Germinal center (tissue), 1 donor: ENCODE results near the gene ZNF407.

Experiments used
- DNase-seq: peaks from one replicate; pipeline ENCODE4 v3.0.0; 2012; ENCODE audit warnings: mixed read lengths, low spot score

ZNF407 gene

DNA sequence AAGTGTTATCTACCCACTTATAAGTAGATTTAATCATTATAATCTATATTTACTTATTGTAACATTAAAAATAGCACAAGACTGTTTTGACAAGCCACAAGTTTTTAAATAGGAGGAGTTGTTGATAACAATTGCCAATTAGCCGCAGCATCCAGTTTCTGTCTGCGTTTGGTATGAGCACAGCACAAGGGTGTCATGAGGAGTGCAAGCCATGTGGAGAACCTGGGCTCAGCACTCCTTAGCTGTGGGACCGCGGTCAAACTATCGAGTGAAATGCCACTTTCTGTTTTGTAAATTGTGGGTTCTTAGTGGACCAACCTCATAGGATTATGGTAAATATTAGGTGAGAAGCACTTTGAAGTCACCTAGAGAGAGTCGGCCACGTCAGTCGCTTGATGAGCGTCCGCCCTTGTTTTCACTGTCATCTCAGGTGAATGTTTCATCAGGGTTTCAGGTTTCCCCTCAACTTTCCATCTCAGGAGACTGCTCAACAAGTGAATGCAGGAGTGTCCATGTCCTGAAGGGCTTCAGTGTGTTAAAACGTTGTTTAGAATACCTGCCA lies 294.5 kb downstream of the ZNF407 start:
- no peak for DNase-seq

DNA sequence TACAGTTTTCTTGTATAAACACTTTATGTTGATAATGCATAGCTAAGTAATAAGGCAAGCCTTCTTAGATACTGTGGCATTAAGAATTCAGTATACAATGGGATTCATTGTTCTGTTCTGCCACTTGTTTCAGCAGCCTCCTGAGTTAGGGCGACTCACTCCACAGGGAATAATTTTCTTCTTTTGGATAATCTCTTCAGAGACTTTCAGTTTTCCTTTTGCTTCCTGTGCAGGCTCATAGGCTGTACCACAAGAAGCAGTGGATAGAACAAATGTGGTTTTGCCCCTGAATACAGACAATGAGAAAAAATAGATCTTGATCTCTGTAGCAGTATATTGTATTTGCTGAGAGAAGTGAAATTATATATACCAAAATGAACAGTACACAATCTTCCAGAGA lies 298.0 kb downstream of the ZNF407 start:
- no peak for DNase-seq

DNA sequence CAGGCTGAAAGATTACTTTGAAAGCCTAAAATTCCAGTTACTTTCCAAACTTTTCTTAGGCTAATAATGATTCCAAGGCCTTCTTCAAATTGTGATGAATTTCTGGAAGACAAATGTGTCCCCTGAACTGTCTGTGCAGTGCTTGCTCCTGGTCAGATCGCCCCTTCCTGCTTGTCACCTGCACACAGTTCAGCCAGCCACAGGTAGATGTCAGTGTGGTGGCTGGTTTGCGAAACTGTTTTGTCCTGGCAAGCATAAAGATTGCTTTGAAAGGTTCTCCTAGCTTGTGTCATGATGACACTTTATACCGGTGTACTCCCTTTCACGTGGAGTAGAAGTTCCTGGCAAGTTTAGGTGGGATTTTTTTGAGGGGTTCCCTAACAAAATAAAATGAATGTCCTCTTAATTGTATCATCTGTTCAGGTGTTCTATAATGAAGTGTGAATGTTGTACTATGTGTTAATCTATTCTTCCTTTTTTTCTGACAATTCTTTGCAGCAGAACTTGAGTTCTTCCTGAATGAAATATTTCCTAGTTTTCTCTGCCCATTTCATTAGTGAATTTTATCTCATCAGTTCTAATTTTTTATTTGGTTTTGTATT lies 298.8 kb downstream of the ZNF407 start:
- no peak for DNase-seq

DNA sequence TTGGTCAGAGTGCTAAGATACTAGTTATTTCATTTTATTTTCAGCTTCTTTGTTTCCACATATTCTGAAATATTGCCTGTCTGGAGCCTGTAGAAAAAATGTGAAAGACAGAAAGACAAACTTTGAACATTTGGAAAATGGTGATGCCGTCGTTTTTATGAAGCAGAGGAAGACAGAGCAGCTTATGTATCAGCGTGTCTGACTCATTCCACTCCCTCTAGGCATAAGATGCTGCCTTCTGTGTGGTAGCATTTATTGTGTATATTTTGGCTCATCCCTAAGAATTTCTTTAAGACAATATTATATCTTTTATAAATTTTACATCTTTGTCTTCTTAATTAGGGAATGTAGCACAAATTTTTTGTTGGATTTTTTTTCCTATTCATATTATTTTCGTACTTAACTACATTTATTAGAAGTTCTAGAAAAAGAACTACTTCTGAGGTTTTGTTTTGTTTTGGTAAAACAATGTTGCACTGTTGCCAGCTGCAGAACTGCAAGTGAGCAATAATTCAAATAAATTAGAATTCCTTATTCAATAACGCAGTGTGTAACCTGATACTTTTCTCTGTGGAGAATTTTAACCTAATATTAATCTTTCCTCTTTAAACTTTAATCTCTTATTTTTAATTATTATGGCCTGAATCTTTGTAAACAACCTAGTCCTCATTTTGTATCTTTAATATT lies 300.4 kb downstream of the ZNF407 start:
- no peak for DNase-seq

DNA sequence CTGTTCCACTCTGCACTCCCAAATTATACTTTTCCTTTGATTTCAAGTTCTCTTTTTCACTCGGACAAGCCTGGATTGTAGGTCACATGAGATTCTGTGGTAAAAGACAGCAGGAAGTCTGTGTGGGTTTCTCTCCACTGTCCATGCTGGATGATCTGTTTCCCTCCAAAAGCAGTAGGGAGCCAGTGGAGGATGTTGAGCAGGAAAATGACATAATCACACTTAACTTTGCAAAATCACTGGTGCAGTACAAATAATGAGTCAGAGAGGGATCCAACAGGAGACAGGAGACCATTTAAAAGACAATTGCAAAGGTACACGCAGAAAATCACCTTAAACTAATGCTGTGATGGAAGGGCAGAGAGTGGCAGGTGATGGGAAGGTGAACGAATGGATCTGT lies 301.3 kb downstream of the ZNF407 start:
- DNase-seq, result no peak

DNA sequence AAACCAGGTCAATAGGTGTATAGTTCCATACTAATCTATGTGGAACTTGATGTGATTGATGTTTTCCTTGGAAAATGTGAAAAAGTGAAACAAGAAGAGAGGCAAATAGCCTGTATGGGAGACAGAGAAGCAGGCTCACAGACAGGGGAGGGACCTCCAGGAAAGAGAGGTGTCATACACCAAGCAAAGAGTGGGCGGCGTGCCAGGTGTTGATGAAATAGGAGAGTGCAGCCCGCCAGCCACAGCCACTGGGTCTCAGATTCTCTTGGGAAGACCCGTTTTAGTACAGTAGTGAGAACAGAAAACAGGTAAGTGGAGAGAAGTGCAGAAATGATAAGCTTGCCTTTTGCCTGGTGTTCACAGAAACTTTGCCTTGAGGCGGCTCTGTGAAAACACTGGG lies 301.9 kb downstream of the ZNF407 start:
- DNase-seq, result no peak

DNA sequence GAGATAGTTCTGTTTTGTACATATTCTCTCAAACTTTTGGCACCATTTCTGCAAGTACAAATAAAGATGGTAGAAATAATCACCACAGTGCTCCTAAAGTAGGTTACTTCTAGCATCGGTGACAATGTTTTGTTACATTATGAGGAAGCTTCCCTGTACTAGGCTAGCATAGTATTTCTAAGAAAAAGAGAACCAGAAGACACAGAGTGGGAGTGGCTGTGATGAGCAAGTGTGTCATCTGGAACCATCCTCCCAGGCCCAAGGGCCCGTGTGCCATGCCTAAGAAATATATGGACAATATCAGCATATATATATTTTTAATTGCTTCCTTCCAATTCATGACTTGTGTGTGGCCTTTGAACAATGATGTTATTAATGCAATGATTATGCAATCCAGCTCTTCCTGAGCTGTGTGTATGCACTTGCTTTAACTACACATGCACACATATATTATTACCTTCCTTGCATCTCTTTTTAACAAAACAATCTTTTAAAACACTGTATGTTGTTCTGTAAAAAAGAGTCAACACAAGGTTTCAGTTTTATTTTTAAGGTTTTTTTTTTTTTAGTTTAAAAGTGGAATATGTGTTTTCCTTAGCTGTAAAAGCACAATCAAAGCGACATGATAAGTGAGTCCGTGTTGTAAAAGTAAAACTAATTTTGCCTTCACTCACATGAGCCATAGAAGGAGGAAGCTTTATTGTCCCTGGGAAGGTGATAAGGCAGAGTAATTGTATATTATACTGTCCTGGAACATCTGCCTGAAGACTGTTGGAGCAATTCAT lies 303.9 kb downstream of the ZNF407 start:
- DNase-seq, result no peak

DNA sequence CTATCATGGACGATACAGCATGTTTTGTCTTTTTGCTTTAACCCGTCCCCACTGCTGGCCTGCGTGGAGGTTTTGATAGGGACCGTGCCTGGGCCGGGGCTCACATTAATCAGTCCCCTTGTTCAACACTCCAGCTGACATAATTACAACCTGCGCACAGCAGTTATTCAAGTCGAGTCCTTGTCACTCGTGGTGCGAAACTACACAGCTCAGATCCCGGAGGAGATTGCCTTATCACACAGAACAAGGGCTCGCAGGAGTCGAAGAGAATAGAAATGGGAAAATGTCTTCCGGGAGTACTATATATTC lies 304.4 kb downstream of the ZNF407 start:
- DNase-seq, result no peak

DNA sequence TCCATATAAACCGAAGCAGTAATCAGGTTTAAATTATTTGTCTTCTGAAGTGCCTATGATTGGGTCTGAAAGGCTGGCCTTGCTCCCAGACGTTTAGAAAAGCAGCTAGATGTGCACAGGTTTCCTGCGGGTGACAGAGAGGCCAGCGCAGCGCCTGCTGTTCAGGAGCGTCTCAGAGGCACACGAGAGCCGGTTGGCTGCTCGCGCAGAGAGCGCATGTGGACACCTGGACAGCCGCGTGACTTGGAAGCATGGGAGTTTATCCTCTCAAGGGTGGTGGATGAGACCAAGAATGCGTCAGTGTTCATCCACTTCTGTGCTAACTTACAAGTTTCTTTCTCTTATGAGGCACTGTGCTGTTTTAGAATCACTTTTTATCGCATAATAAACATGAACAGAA lies 307.6 kb downstream of the ZNF407 start:
- no peak for DNase-seq

DNA sequence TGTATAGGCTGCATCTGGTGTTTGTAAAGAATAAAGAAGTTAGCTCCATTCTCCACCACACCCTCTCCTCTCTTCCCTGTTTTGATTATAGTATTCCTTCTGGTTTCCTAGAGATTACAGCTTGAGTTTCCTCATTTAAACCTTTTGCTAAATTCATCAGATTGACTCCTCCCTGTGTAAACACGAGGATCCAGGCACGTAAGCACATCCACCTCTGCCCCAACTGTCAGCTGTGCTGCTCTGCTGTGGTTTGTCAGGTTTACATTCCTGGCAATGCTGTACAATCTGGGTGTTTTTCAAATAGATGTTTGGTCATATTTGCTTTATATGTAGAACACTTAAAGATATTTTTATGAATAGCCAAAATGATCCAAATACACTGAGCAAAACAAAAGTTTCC lies 308.5 kb downstream of the ZNF407 start:
- no peak for DNase-seq

DNA sequence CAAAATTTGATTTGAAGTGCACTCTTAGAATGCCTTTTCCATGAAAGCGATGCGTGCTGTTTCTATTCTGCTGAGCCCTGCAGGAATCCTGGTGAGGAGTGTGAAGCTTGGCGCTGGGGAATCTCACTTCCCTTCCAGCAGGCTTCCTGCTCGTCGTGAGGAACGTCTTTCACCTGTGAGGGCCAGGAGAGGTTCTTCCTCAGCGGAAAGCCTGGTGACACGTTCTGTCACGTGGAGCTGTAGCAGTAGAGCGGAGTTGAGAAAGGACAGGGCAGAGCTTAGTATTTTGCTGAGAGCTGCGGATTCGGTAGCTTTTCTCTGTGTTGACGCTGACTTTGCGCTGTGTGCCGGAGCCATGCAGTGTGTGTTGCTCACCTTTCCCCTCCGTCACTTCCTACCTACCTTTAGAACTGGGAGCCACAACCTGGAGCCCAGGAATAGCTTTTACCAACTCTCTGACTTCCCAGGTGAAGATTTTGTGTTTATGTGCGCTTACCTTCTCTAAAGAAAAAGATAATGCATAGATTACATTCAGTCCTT lies 316.5 kb downstream of the ZNF407 start:
- DNase-seq, result no peak

DNA sequence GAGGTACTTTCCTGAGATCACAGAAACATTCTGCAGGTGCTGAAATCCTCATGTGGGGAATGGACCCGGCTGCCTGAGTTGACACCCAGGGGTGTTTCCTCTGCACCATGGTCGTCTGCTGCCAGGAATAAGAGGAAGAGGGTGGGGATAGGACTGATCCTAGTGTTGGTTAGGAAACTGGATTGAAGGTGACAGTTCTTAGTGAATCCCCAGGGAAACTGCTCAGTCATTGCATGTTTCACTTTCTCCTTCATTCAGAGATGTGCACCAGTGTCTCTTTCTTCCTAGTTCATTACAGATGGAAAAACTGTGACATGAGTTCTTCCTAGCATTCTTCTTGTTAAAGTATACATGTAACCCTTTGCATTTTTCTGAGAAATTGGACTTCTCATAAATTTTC lies 317.0 kb downstream of the ZNF407 start:
- no peak for DNase-seq

DNA sequence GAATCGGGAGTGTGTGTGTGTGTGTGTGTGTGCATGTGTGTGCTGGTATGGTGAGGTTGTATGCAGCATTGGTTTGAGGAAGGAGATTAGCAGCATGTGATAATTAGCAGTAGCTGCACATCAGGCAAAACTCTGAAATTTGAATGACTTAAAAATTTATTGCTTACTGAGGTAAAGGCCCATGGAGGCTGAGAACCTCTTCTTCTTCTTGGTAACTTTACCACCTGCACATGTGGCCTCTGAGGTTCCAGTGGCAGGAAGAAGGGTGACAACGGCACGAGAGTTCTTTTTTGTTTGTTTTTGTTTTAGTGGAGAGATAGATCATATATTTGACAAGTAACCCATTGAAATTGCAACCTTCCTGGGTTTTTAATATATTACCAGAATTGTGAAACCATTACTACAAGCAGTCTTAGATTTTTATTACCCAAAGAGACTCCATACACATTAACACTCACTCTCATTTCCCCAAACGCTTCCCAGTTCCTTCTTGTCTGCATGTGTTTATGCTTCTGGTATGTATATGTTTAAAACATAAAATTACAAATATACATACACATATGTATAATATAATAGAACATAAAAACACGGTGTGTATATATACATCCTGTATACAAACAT lies 319.2 kb downstream of the ZNF407 start:
- no peak for DNase-seq

DNA sequence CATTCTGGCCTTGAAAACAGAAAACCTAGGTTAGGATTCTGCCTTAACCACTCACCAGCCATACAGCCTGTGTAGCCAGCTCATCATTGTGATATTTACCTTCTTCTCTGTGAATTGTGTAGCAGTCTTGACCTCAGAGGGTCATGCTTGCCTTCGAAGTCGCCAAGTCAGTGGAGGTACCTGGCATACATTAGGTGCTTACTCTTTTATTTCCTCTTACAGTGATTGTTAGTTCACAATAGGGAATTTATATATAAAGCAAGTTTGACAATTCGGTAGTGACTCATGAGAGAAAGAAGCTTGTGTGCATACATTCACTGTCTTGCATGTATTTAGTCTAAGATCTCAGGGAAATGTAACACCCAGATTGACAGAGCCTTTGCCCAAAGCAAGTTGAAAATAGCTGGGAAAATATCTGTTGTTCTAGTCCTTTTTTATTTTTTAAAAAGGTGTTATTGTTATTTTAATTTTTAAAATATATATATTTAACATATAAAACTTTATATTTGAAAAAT lies 320.7 kb downstream of the ZNF407 start:
- no peak for DNase-seq

DNA sequence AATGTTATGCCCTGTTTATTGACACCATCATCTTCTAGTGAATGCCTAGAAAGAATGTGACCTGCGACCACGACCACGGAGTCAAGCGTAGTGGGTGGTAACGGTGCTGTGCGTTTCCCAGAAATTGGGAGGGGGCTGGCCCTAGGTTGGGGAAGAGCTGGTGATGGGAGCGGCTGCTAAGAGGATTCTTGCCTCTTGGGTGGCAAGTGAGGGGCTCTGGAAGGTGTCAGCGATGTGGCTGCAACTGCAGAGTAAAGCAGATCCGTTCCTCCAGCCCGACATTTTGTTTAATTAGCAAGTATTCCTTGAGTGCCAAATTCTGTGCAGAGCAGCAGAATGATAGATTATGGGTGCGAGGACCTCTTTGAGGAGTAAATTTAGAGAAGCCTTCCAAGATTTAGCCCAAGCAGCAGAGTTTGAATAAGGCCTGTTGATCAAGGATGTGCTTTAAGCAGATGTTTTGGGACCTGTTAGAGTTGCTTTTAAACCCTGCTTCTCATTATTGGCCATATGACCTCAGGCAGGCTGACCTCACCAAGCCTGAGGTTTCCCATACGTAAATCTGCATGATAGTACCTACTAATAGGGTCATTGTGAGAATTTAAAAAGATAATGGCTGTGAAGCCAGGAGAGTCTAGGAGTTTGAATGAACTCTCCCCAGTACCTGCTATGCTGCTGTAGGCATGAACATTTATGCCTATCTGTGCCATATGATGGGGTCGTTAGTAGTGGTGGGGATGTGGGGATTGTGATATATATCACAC lies 323.6 kb downstream of the ZNF407 start:
- DNase-seq, result no peak

DNA sequence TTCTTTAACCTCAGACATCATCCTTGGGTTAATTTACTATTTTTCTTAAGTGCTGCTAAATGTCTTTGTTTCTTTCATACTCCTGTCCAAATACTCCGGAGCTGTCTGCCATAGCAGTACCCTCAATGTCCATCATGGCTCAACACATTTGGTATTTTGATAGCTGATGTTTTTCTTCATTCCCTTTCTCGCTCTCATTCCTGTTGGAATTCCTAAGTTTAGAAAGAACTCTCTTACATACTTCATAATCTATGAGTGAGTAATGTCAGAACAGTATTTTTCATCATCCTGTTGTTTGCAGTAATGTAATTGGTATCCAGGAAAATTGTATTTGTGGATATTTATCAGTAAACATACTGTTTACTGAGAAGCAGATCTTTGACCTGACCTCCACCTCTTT lies 328.4 kb downstream of the ZNF407 start:
- DNase-seq, result no peak

DNA sequence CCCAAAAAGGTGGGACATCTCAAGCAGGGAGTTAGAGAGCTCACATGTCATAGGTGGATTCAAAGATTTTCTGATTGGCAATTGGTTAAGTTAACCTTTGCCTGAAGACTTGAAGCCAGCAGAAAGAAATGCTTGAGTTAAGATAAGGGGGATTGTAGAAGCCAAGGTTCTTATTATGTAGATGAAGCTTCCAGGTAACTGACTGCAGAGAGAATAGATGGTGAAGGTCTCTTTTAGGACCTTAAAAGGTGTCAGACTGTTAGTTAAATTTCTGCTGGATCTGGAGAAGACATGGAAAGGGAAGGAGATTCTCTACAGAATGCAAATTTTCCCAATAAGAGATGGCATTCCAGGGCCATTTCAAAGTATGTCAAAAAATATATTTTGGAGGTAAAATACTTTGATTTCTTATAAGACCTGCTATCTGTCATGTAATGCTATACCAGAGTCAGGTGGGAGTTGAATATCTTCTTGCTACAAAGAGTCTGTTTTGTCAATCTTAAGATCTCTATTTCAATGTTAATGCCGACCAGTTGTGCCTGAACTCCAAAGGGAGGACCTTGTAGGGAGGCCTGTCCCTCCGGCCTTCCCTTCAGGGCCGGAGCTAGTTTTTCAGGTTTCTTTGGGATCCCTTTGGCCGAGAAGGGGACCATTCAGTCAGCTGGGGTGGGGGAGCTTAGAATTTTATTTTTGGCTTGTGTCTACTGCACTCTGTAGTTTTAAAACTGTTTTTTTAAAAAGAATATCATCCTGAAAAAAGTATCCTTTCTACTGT lies 330.7 kb downstream of the ZNF407 start:
- DNase-seq, result no peak

DNA sequence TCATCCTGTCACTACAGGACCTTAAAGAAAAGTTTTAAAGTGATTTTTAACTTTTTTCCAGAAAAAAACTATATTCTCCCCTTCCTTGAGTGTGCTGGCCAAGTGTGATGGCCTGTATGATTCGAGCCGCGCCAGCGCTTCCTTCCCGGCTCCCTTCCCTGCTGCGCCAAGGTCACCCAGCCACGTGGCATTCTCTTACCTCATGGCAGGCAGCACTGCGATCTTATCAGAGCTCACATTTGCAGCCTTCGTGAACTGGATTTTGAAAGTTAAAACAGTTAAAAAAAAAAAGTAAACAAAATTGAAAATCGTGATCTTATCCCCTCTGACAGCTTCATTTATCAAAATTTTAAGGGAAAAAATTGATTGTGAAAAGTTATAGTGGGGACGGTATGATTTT lies 331.4 kb downstream of the ZNF407 start:
- DNase-seq, result no peak

DNA sequence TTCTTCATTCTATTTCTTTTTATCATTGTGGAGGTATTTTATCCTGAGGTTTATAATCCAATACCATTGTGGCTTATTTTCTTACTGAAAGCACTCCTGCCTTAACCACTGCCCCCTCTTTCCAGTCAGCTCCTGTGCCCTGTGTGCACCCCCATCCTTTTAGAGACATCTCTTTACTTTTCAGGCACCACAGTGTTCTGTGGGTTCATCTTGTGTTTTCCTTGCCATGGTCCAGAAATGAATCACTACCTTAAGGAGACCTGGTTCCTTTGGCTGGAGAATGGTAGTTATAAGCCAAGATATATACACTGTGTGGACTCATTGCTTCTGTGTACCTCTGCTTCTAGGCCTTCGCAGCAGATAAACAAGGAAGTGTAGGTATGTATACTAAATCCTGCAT lies 332.9 kb downstream of the ZNF407 start:
- no peak for DNase-seq

DNA sequence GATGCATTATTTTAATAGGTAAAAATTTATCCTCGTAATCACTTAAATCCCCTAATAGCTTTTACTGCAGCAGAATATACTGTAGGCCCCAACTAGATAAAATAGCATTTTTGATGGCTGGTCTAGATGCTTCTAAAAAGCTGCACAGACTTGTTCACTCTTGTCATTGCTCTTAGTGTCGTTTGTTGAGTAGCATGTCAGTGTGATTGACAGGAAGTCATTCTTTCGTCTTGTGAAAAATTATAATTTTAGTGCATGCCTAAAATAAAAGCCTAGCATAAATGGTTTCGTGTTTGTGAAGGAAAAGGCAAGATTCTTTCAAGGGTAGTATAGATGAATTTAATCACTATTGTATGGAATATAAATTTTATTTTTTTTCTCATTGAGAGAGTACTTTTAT lies 336.3 kb downstream of the ZNF407 start:
- DNase-seq, result no peak

DNA sequence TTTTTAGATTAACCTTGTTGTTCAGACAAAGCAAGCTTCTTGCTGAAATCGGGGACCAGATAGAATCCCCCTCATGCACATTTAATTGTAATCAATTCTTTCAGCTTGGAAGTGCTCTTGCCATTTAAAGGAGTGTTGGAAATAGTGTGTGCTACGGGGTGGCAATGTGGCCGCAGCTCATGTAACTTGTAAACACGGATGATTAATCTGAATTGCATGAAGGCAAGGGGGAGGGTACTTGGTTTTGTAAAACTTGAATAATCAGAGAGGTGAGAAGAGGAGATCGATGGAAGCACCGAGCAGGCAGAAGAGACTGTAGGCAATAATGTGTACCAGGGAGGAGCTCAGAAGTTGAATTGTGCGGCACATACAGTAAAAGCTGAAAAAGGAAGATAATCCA lies 337.8 kb downstream of the ZNF407 start:
- no peak for DNase-seq
